IMR-90 (cell line): ENCODE data around the gene FOXK1. TPM values are rescaled to one million over a fixed set of nuclear protein-coding genes. Genes with fewer than 3 reads are reported as not detected.

Source experiments
- ATAC-seq: fragments of 200-7000 bp; cut with Tn5 transposase; 2 replicates; pipeline ENCODE4 v1.9.1; 2020; ENCODE audit warnings: low read depth, mild to moderate bottlenecking, moderate library complexity
- BruUV-seq: library from RNA; stranded (reverse); fragments of 400-500 nt; replicated peaks from 2 replicates; lab custom pipeline; 2021; lab: Mats Ljungman, UMichigan
- CTCF ChIA-PET: fragments of 300-600 bp; formaldehyde crosslinking; extraction: SDS; loops from one replicate; lab custom pipeline; 2021; ENCODE audit warnings: antibody characterized with exemption; lab: Yijun Ruan, JAX
- POLR2A ChIA-PET: fragments of 300-600 bp; sonication (Branson Sonifier 250); formaldehyde crosslinking; loops from one replicate; lab custom pipeline; 2022; ENCODE audit warnings: antibody characterized with exemption; ENCODE audit not compliant: unreplicated experiment; lab: Charles Lee
- DNase-seq: peaks from one replicate; pipeline ENCODE4 v3.0.0; 2013
- H2AFZ ChIP-seq: replicated peaks from 2 replicates; pipeline ENCODE3; 2013; ENCODE audit warnings: low read length, mild to moderate bottlenecking; ENCODE audit not compliant: poor library complexity
- H2AK5ac ChIP-seq: 2 replicates; pipeline ENCODE4 v1.6.1; 2013; ENCODE audit warnings: low read depth, low read length, inconsistent platforms
- H2AK9ac ChIP-seq: replicated peaks from 2 replicates; pipeline ENCODE3; 2013; ENCODE audit warnings: mild to moderate bottlenecking, low read depth, low read length, moderate library complexity; ENCODE audit not compliant: poor library complexity
- H2BK120ac ChIP-seq: 2 replicates; pipeline ENCODE4 v1.6.1; 2013; ENCODE audit warnings: low read depth, low read length, inconsistent platforms
- H2BK15ac ChIP-seq: 3 replicates; pipeline ENCODE4 v1.6.1; 2013; ENCODE audit warnings: low read depth, low read length, inconsistent platforms
- H2BK20ac ChIP-seq: 2 replicates; pipeline ENCODE4 v1.6.1; 2013; ENCODE audit warnings: low read depth, mild to moderate bottlenecking, inconsistent platforms, low read length, moderate library complexity
- H2BK5ac ChIP-seq: 2 replicates; pipeline ENCODE4 v1.6.1; 2013; ENCODE audit warnings: mild to moderate bottlenecking, low read depth, low read length, inconsistent platforms; ENCODE audit not compliant: poor library complexity, severe bottlenecking
- H3K14ac ChIP-seq: replicated peaks from 2 replicates; pipeline ENCODE4 v1.6.1; 2013; ENCODE audit warnings: low read depth, low read length, inconsistent platforms
- H3K18ac ChIP-seq: 2 replicates; pipeline ENCODE4 v1.6.1; 2013; ENCODE audit warnings: low read depth, low read length, control low read depth
- H3K23ac ChIP-seq: 2 replicates; pipeline ENCODE4 v1.6.1; 2013; ENCODE audit warnings: low read depth, low read length, inconsistent platforms
- H3K27ac ChIP-seq: 2 replicates; pipeline ENCODE4 v1.5.1; 2013; ENCODE audit warnings: mild to moderate bottlenecking, control low read depth, low read length; ENCODE audit not compliant: insufficient read depth
- H3K27me3 ChIP-seq: 2 replicates; pipeline ENCODE4 v1.6.1; 2013; ENCODE audit warnings: low read length; ENCODE audit not compliant: control insufficient read depth, insufficient read depth
- H3K36me3 ChIP-seq: 2 replicates; pipeline ENCODE4 v1.6.1; 2013; ENCODE audit warnings: low read length, mixed read lengths; ENCODE audit not compliant: control insufficient read depth, insufficient read depth
- H3K4ac ChIP-seq: 2 replicates; pipeline ENCODE4 v1.6.1; 2013; ENCODE audit warnings: low read depth, low read length, inconsistent platforms
- H3K4me1 ChIP-seq: 2 replicates; pipeline ENCODE4 v1.6.1; 2013; ENCODE audit warnings: low read length, mixed read lengths; ENCODE audit not compliant: control insufficient read depth, insufficient read depth
- H3K4me2 ChIP-seq: 2 replicates; pipeline ENCODE4 v1.6.1; 2013; ENCODE audit warnings: low read depth, mild to moderate bottlenecking, control low read depth, low read length, moderate library complexity
- H3K4me3 ChIP-seq: 2 replicates; pipeline ENCODE4 v1.5.1; 2013; ENCODE audit warnings: low read depth, mild to moderate bottlenecking, control low read depth, low read length, moderate library complexity; ENCODE audit not compliant: insufficient read depth
- H3K56ac ChIP-seq: 2 replicates; pipeline ENCODE4 v1.6.1; 2013; ENCODE audit warnings: low read length, inconsistent platforms; ENCODE audit not compliant: insufficient read depth; ENCODE audit errors: extremely low read depth
- H3K79me1 ChIP-seq, 2 experiments: 2 replicates each; pipeline ENCODE4 v1.6.1; 2013; ENCODE audit warnings: low read length in 2 of 2, inconsistent platforms in 1 of 2, low read depth in 1 of 2
- H3K9ac ChIP-seq: 2 replicates; pipeline ENCODE4 v1.6.1; 2013; ENCODE audit warnings: low read depth, low read length, control low read depth
- H3K9me1 ChIP-seq: 2 replicates; pipeline ENCODE4 v1.6.1; 2013; ENCODE audit warnings: low read length, inconsistent platforms; ENCODE audit not compliant: insufficient read depth
- H3K9me3 ChIP-seq: 2 replicates; pipeline ENCODE4 v1.6.1; 2013; ENCODE audit warnings: low read length; ENCODE audit not compliant: control insufficient read depth, insufficient read depth
- H4K20me1 ChIP-seq: 2 replicates; pipeline ENCODE4 v1.6.1; 2013; ENCODE audit warnings: low read length, inconsistent platforms; ENCODE audit not compliant: insufficient read depth
- H4K5ac ChIP-seq: 2 replicates; pipeline ENCODE4 v1.6.1; 2013; ENCODE audit warnings: mild to moderate bottlenecking, low read depth, low read length, control low read depth
- H4K8ac ChIP-seq, 2 experiments: 2 replicates each; pipeline ENCODE4 v1.6.1; 2013; ENCODE audit warnings: low read depth in 2 of 2, low read length in 2 of 2, control low read depth in 1 of 2, inconsistent platforms in 1 of 2
- H4K91ac ChIP-seq: 2 replicates; pipeline ENCODE4 v1.6.1; 2013; ENCODE audit warnings: low read depth, low read length, inconsistent platforms; ENCODE audit not compliant: insufficient read depth
- CEBPB ChIP-seq: IDR thresholded peaks from 2 replicates; pipeline ENCODE4 v1.6.1; 2012; ENCODE audit warnings: low read depth, low read length, improper control_type of control experiment
- CHD1 ChIP-seq: IDR thresholded peaks from 2 replicates; pipeline ENCODE4 v1.6.1; 2012; ENCODE audit warnings: low read depth, low read length, improper control_type of control experiment
- CTCF ChIP-seq: conservative IDR thresholded peaks from 2 replicates; pipeline ENCODE4 v1.5.1; 2012; ENCODE audit warnings: mild to moderate bottlenecking, low read depth, low read length, improper control_type of control experiment
- ELK1 ChIP-seq: fragments of 150-350 bp; IDR thresholded peaks from 2 replicates; pipeline ENCODE4 v1.6.1; 2016; ENCODE audit warnings: low read depth, mild to moderate bottlenecking, low read length, moderate library complexity, borderline replicate concordance
- FOS ChIP-seq: fragments of 150-350 bp; IDR thresholded peaks from 2 replicates; pipeline ENCODE4 v1.6.1; 2016; ENCODE audit warnings: low read depth, low read length
- MAFK ChIP-seq: IDR thresholded peaks from 2 replicates; pipeline ENCODE4 v1.6.1; 2012; ENCODE audit warnings: low read depth, low read length, improper control_type of control experiment
- MAZ ChIP-seq: IDR thresholded peaks from 2 replicates; pipeline ENCODE4 v1.6.1; 2012; ENCODE audit warnings: low read depth, mild to moderate bottlenecking, low read length, improper control_type of control experiment, moderate library complexity, borderline replicate concordance
- MXI1 ChIP-seq: IDR thresholded peaks from 2 replicates; pipeline ENCODE4 v1.6.1; 2012; ENCODE audit warnings: low read depth, mild to moderate bottlenecking, low read length, moderate library complexity, borderline replicate concordance
- POLR2A ChIP-seq: IDR thresholded peaks from 2 replicates; pipeline ENCODE4 v1.6.1; 2012; ENCODE audit warnings: mild to moderate bottlenecking, low read depth, low read length
- RCOR1 ChIP-seq: IDR thresholded peaks from 2 replicates; pipeline ENCODE4 v1.6.1; 2012; ENCODE audit warnings: mild to moderate bottlenecking, low read length, improper control_type of control experiment; ENCODE audit not compliant: insufficient replicate concordance
- RFX5 ChIP-seq: IDR thresholded peaks from 2 replicates; pipeline ENCODE4 v1.8.0; 2012; ENCODE audit warnings: low read depth, mild to moderate bottlenecking, low read length, moderate library complexity
- SMC3 ChIP-seq: fragments of 150-350 bp; IDR thresholded peaks from 2 replicates; pipeline ENCODE4 v1.6.1; 2016; ENCODE audit warnings: low read depth, mild to moderate bottlenecking, antibody characterized with exemption, low read length, moderate library complexity
- USF2 ChIP-seq: fragments of 150-350 bp; IDR thresholded peaks from 2 replicates; pipeline ENCODE4 v1.6.1; 2017; ENCODE audit warnings: mild to moderate bottlenecking, antibody characterized with exemption, low read length, low read depth
- WGBS, 2 experiments: methylation state at CpG; one replicate each; pipeline versions ENCODE4 v1.1.5 to v1.1.7; 2013; ENCODE audit warnings: missing lambda C conversion rate in 2 of 2; ENCODE audit not compliant: insufficient read length in 1 of 2; ENCODE audit errors: extremely low coverage in 2 of 2; 5-methylcytosine and 5-hydroxymethylcytosine counted together
- dilution Hi-C: fragments of 300-500 bp; cut with HindIII; formaldehyde crosslinking; loops from one replicate; pipeline ENCODE4 v1.14.3; 2018; ENCODE audit warnings: low sequenced_read_pairs; ENCODE audit not compliant: unreplicated experiment
- in situ Hi-C: fragments of 300-500 bp; cut with MboI; formaldehyde crosslinking; loops from 3 replicates; pipeline ENCODE4 v1.14.3; 2019; ENCODE audit warnings: low sequenced_read_pairs, inconsistent platforms, mixed read lengths
- intact Hi-C: fragments of 100-400 bp; cut with micrococcal nuclease; formaldehyde crosslinking; loops from 2 replicates; pipeline ENCODE4 v1.10.0; 2022
- polyA plus RNA-seq, 3 experiments: library from polyadenylated mRNA; depleted of rRNA; stranded (reverse); fragments of >200 nt; gene quantifications; 2 replicates each; pipeline ENCODE4 v1.2.3, GENCODE V29; 2012; ENCODE audit warnings: low replicate concordance in 1 of 3
- total RNA-seq: library from RNA; depleted of rRNA; stranded (reverse); fragments of >200 nt; gene quantifications from 2 replicates; pipeline ENCODE4 v1.2.3, GENCODE V29; 2012

FOXK1 gene
- total and polyA plus RNA-seq, 2 of the 4 experiments (the other 2 are of a cell fraction), result 4.3 to 8.8 TPM

- Histone ChIP-seq H2AFZ (peak overlapping the region; percentile 68), H3K4me1 (peaks cover 20% of the 10 kb centered on the region), H2BK20ac (no peak overlapping the region), H3K27me3 (no peaks in the 10 kb centered on the region), H4K20me1 (peaks cover 83% of the 10 kb centered on the region), H3K27ac (peak overlapping the region; percentile 75), H2BK120ac (peak overlapping the region; percentile 58; the same call in 1 of the 2 replicates), H2AK5ac (peak overlapping the region; percentile 80), H2BK15ac (no peak overlapping the region), H3K23ac (peak overlapping the region; percentile 75), H2BK5ac (peak overlapping the region; percentile 35), H3K4ac (peak overlapping the region; percentile 58), H3K79me1 (peaks cover 45 to 94% of the 10 kb centered on the region in 2 experiments), H3K4me2 (peak overlapping the region; percentile 88), H4K8ac (peak overlapping the region in 1 of 2 experiments; percentile 44; a peak in 1 of 4 replicates), H3K56ac (no peak overlapping the region), H2AK9ac (peak overlapping the region; percentile 33), H3K36me3 (peaks cover 11% of the 10 kb centered on the region), H3K18ac (peak overlapping the region; percentile 14; the same call in 1 of the 2 replicates), H4K5ac (no peak overlapping the region), H3K9me3 (no peaks in the 10 kb centered on the region), H3K14ac (peak overlapping the region; percentile 67), H3K9ac (peak overlapping the region; percentile 39), H3K9me1 (peaks cover 45% of the 10 kb centered on the region), H3K4me3 (peak overlapping the region; percentile 6; the same call in 1 of the 2 replicates), H4K91ac (no peak overlapping the region; the same call in 1 of the 2 replicates)
- in situ Hi-C loops, result no loop called here
- dilution Hi-C loops, result no loop called here
- POLR2A ChIA-PET, result no interaction called here
- 44% methylated on average over 15 of the region's 26 CpGs; no CpG with 5 or more reads in 1 of the 2 experiments for WGBS, 2 experiments
- intact Hi-C loops, result loop anchor here (1.0 kb wide), 1 partner anchor 10 kb away; no protein-coding TSS in a partner anchor
- TF ChIP-seq MXI1 (no peak), RCOR1 (no peak), CHD1 (no peak), RFX5 (no peak), SMC3 (no peak), USF2 (no peak), ELK1 (no peak), POLR2A (no peak), CTCF (no peak), FOS (no peak), MAZ (no peak), CEBPB (no peak), MAFK (no peak)
- CTCF ChIA-PET, result interaction anchor here (1.2 kb wide), 1 partner anchor 10 kb away, joined by 4 read pairs; no protein-coding TSS in a partner anchor
- no TSS peak for BruUV-seq
- no peak for ATAC-seq
- DNase-seq, result no peak
Observed at GRCh38 chr7:4714767-4715409, 32.8 kb downstream of the FOXK1 start.
